HG03175 (cell line): ENCODE results near the gene ATOX1.
"Not testable (repeated sequence)": the region's sequence is repeated elsewhere in the genome, so short reads cannot be mapped to it uniquely, and the experiment has no call there.

Experiments used
- ATAC-seq: cut with Tn5 transposase; IDR thresholded peaks from one replicate; pipeline ENCODE4 v1.9.1; 2021; ENCODE audit warnings: mild to moderate bottlenecking, moderate library complexity; ENCODE audit not compliant: unreplicated experiment

The ATOX1 gene

GRCh38 chr5:151699071-151699901 is 59.1 kb downstream of the ATOX1 start:
- ATAC-seq: no peak

- not testable (repeated sequence) for ATAC-seq
Observed at GRCh38 chr5:151698081-151698480, 60.4 kb downstream of the ATOX1 start.

- no peak for ATAC-seq
Observed at GRCh38 chr5:151697452-151697851, 61.0 kb downstream of the ATOX1 start.

GRCh38 chr5:151696470-151697061 is 61.9 kb downstream of the ATOX1 start:
- ATAC-seq: no peak

- ATAC-seq: no peak
Observed at GRCh38 chr5:151695464-151695863, 63.0 kb downstream of the ATOX1 start.

GRCh38 chr5:151694035-151694485 is 64.4 kb downstream of the ATOX1 start:
- no peak for ATAC-seq
